ENCODE measurements around the gene ALOX15. TPM values are rescaled to one million over a fixed set of nuclear protein-coding genes. Genes with fewer than 3 reads are reported as not detected.

The ALOX15 gene
- total RNA-seq, 1 experiment from 2014 or later: 0.31 TPM

GRCh38 chr17:4607261-4607741 lies 34.2 kb downstream of the ALOX15 start:
- H3K23ac ChIP-seq (ENCODE audit: insufficient read length, low read depth, low read length): no peak overlapping the region
- no peaks in the 10 kb centered on the region for H3K9me3 ChIP-seq (ENCODE audit: control insufficient read depth, low read depth, low read length)
- no CpG with 5 or more reads among the region's 25 CpGs for WGBS (ENCODE audit: extremely low coverage, insufficient read length, low lambda C conversion rate)
- H3K27ac Mint-ChIP-seq: peak overlapping the region in 1 of 3 experiments; percentile 64; a peak in 2 of 7 replicates
- H3K56ac ChIP-seq (ENCODE audit: insufficient read length, low read depth, low read length): no peak overlapping the region
- no peaks in the 10 kb centered on the region for H3K4me1 ChIP-seq (ENCODE audit: insufficient read depth, low read length)
- no peak for TF ChIP-seq CTCF (conservative IDR thresholded peaks at IDR 0.05)
- no peak overlapping the region for H2BK120ac ChIP-seq (ENCODE audit: low read depth, low read length, poor library complexity, severe bottlenecking)
- H2BK12ac ChIP-seq (ENCODE audit: insufficient read length, low read depth, low read length): no peak overlapping the region
- H3K79me2 ChIP-seq (ENCODE audit: insufficient read depth, low read length): no peaks in the 10 kb centered on the region
- no peak overlapping the region for H4K91ac ChIP-seq (ENCODE audit: insufficient read length, low read depth, low read length)
- no peak overlapping the region for H3K4me2 ChIP-seq (ENCODE audit: insufficient read depth, insufficient read length, low read length)
- H4K5ac ChIP-seq (ENCODE audit: insufficient read length, low read depth, low read length): no peak overlapping the region
- no peak overlapping the region for H3K27ac ChIP-seq (ENCODE audit: insufficient read length, low read depth, low read length)
- H3K9me3 Mint-ChIP-seq: no peaks in the 10 kb centered on the region
- no peak overlapping the region for H3K4me3 Mint-ChIP-seq
- peaks cover 16 to 30% of the 10 kb centered on the region in 2 experiments for H3K4me1 Mint-ChIP-seq
- no peak overlapping the region for H2BK20ac ChIP-seq (ENCODE audit: low read depth, low read length, poor library complexity, severe bottlenecking)
- DNase-seq: peak; percentile 33
- no peak overlapping the region for H3K18ac ChIP-seq (ENCODE audit: insufficient read length, low read depth, low read length)
- no peaks in the 10 kb centered on the region for H4K20me1 ChIP-seq (ENCODE audit: control insufficient read depth, insufficient read depth, insufficient read length)
- H3K9ac ChIP-seq (ENCODE audit: extremely low read depth, insufficient read length, low read length): no peak overlapping the region
- no peak overlapping the region for H2BK15ac ChIP-seq (ENCODE audit: low read depth, low read length)
- H2AK5ac ChIP-seq (ENCODE audit: insufficient read length, low read length): no peak overlapping the region
- no peak overlapping the region for H2BK5ac ChIP-seq (ENCODE audit: insufficient read length, low read length)
- H3K36me3 Mint-ChIP-seq (ENCODE audit: insufficient read depth in 1 of 3, low read depth in 3 of 3): no peaks in the 10 kb centered on the region
- H3K4ac ChIP-seq (ENCODE audit: low read depth, low read length): no peak overlapping the region
- no peaks in the 10 kb centered on the region for H3K27me3 ChIP-seq (ENCODE audit: insufficient read depth, low read length)
- no peaks in the 10 kb centered on the region for H3K23me2 ChIP-seq (ENCODE audit: insufficient read length, low read depth, low read length, poor library complexity, severe bottlenecking)
- no peak overlapping the region for H4K8ac ChIP-seq (replicated peaks; ENCODE audit: insufficient read length, low read depth, low read length)
- no peak overlapping the region for H3T11ph ChIP-seq (ENCODE audit: low read length)
- no peak overlapping the region for H2AFZ ChIP-seq (ENCODE audit: low read length)
- no peak overlapping the region for H3K14ac ChIP-seq (ENCODE audit: insufficient read depth, low read length)
- no peaks in the 10 kb centered on the region for H3K79me1 ChIP-seq (ENCODE audit: insufficient read depth, low read depth, low read length, poor library complexity, severe bottlenecking)
- peaks cover 3% of the 10 kb centered on the region; the same call in 1 of the 2 replicates for H3K27me3 Mint-ChIP-seq (ENCODE audit: low read depth)
